Keratinocyte (primary cell): ENCODE results near the gene ISG15.

ENCODE experiments used
- EZH2 ChIP-seq: IDR thresholded peaks from one replicate; pipeline ENCODE4 v1.6.1; 2012; ENCODE audit warnings: inconsistent platforms, mild to moderate bottlenecking, low read length, moderate library complexity
- TF ChIP-seq, protein P1 (sequence below), 3 experiments: IDR thresholded peaks in 1 of 3; conservative IDR thresholded peaks in 1 of 3; optimal IDR thresholded peaks in 1 of 3; 2 replicates in 2 of 3; 3 replicates in 1 of 3; pipeline versions ENCODE3 to v1.5.1; 2011; ENCODE audit warnings: low read length in 3 of 3, mild to moderate bottlenecking in 3 of 3, moderate library complexity in 2 of 3, control low read depth in 1 of 3, inconsistent platforms in 1 of 3; ENCODE audit not compliant: insufficient read depth in 2 of 3; ENCODE audit errors: extremely low read depth in 1 of 3

DNA sequence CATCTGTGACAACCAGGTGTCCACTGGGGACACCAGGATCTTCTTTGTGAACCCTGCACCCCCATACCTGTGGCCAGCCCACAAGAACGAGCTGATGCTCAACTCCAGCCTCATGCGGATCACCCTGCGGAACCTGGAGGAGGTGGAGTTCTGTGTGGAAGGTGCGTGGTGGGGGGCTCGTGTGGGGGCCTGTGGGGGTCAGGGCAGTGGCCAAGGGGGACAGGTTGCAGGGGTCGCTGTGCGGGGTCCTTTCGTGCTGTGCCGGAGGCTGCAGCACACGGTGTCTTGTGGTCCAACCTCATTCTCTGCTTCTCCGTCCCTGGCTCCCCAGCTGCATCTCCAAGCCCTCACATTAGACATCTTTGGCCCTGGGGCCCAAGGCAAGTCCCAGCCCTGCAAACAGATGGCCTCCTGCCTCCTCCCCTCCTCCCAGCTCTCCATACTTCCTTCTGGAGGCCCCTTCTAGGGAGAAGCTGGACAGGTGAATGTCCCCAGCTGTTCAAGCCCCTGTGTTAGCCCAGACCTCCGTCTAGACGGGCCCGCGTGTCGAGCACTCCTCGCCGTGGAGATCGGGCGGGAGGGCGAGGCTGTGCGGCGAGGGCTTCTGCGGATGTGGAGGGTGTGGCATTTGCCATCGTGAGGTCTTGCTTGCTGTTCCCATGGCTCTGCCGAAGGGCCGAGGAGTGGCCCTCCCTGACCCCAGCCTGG lies 9.2 kb downstream of the ISG15 start:
- TF ChIP-seq, protein P1, sequence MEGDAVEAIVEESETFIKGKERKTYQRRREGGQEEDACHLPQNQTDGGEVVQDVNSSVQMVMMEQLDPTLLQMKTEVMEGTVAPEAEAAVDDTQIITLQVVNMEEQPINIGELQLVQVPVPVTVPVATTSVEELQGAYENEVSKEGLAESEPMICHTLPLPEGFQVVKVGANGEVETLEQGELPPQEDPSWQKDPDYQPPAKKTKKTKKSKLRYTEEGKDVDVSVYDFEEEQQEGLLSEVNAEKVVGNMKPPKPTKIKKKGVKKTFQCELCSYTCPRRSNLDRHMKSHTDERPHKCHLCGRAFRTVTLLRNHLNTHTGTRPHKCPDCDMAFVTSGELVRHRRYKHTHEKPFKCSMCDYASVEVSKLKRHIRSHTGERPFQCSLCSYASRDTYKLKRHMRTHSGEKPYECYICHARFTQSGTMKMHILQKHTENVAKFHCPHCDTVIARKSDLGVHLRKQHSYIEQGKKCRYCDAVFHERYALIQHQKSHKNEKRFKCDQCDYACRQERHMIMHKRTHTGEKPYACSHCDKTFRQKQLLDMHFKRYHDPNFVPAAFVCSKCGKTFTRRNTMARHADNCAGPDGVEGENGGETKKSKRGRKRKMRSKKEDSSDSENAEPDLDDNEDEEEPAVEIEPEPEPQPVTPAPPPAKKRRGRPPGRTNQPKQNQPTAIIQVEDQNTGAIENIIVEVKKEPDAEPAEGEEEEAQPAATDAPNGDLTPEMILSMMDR (optimal IDR thresholded peaks at IDR 0.05 in 1 of 3, IDR thresholded peaks at IDR 0.05 in 1 of 3, conservative IDR thresholded peaks at IDR 0.05 in 1 of 3; ENCODE audit: extremely low read depth in 1 of 3, insufficient read depth in 2 of 3, low read length in 3 of 3), result no peak
- TF ChIP-seq EZH2, result no peak
